Measurements from ENCODE around the gene NUP62.
A peak's percentile ranks its signal among the peaks of the same experiment; 100 is the strongest.

Gene NUP62

DNA sequence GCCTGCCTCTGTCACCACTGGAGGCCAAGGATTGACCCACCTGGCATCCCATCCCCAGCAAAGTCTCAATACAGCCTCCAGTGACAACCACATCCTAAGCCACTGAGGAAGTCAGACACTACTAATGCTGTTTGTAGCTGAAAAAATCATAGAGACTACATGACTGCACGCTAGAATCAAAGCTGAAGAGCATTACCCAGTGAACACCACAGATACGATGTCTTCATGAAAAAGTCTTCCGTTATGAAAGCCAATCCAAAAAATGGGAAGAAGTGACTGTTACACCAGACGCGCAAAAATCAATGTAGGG lies 11.1 kb upstream of the NUP62 start:
- TF ChIP-seq EP300 (IDR thresholded peaks at IDR 0.05; ENCODE audit: borderline replicate concordance), result no peak
- TF ChIP-seq NFIC (IDR thresholded peaks at IDR 0.05), result no peak
- TF ChIP-seq, protein P1, sequence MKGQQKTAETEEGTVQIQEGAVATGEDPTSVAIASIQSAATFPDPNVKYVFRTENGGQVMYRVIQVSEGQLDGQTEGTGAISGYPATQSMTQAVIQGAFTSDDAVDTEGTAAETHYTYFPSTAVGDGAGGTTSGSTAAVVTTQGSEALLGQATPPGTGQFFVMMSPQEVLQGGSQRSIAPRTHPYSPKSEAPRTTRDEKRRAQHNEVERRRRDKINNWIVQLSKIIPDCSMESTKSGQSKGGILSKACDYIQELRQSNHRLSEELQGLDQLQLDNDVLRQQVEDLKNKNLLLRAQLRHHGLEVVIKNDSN (IDR thresholded peaks at IDR 0.05), result no peak
- no peak for TF ChIP-seq TCF12 (IDR thresholded peaks at IDR 0.05; ENCODE audit: low read depth)
- no peak for TF ChIP-seq CEBPB (IDR thresholded peaks at IDR 0.05)
- no peak for TF ChIP-seq MAX (IDR thresholded peaks at IDR 0.05)
- TF ChIP-seq RAD21 (IDR thresholded peaks at IDR 0.05; ENCODE audit: low read depth), result no peak
- TF ChIP-seq TEAD4 (IDR thresholded peaks at IDR 0.05), result no peak
- no peak for TF ChIP-seq EGR1 (IDR thresholded peaks at IDR 0.05)
- TF ChIP-seq FOXM1 (IDR thresholded peaks at IDR 0.05; ENCODE audit: borderline replicate concordance, low read depth), result no peak
- no peak for TF ChIP-seq ZBTB7A (IDR thresholded peaks at IDR 0.05; ENCODE audit: low read depth)

- TF ChIP-seq NFIC (IDR thresholded peaks at IDR 0.05), result no peak
Measured at GRCh38 chr19:49939721-49940481, 10.6 kb upstream of the NUP62 start.

DNA sequence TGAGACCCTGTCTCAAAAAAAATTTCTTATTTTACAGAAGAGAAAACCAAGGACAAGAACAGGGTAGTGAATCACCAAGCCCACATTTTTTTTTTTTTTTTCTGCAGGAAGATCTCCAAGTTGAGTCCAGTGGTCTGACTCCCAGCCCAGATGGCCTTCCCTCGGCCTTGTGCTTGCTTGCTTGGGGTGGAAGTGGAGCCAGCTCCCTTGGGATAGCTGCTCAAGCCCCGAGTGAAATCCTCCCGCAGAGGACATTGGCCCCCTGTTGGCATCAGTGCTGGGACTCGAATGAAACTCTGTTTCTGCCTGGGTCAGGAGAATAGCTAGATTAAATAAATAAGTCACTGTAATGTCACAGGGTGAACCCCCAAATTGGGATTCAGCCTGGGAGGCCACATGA lies 9.4 kb upstream of the NUP62 start:
- TF ChIP-seq YY1 (IDR thresholded peaks at IDR 0.05; ENCODE audit: low read depth), result no peak
- no peak for TF ChIP-seq FOXM1 (IDR thresholded peaks at IDR 0.05; ENCODE audit: borderline replicate concordance, low read depth)
- TF ChIP-seq, protein P2, sequence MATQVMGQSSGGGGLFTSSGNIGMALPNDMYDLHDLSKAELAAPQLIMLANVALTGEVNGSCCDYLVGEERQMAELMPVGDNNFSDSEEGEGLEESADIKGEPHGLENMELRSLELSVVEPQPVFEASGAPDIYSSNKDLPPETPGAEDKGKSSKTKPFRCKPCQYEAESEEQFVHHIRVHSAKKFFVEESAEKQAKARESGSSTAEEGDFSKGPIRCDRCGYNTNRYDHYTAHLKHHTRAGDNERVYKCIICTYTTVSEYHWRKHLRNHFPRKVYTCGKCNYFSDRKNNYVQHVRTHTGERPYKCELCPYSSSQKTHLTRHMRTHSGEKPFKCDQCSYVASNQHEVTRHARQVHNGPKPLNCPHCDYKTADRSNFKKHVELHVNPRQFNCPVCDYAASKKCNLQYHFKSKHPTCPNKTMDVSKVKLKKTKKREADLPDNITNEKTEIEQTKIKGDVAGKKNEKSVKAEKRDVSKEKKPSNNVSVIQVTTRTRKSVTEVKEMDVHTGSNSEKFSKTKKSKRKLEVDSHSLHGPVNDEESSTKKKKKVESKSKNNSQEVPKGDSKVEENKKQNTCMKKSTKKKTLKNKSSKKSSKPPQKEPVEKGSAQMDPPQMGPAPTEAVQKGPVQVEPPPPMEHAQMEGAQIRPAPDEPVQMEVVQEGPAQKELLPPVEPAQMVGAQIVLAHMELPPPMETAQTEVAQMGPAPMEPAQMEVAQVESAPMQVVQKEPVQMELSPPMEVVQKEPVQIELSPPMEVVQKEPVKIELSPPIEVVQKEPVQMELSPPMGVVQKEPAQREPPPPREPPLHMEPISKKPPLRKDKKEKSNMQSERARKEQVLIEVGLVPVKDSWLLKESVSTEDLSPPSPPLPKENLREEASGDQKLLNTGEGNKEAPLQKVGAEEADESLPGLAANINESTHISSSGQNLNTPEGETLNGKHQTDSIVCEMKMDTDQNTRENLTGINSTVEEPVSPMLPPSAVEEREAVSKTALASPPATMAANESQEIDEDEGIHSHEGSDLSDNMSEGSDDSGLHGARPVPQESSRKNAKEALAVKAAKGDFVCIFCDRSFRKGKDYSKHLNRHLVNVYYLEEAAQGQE (IDR thresholded peaks at IDR 0.05; ENCODE audit: low read depth), result no peak
- TF ChIP-seq CREB1 (IDR thresholded peaks at IDR 0.05; ENCODE audit: low read depth), result no peak
- TF ChIP-seq EGR1 (IDR thresholded peaks at IDR 0.05), result no peak

DNA sequence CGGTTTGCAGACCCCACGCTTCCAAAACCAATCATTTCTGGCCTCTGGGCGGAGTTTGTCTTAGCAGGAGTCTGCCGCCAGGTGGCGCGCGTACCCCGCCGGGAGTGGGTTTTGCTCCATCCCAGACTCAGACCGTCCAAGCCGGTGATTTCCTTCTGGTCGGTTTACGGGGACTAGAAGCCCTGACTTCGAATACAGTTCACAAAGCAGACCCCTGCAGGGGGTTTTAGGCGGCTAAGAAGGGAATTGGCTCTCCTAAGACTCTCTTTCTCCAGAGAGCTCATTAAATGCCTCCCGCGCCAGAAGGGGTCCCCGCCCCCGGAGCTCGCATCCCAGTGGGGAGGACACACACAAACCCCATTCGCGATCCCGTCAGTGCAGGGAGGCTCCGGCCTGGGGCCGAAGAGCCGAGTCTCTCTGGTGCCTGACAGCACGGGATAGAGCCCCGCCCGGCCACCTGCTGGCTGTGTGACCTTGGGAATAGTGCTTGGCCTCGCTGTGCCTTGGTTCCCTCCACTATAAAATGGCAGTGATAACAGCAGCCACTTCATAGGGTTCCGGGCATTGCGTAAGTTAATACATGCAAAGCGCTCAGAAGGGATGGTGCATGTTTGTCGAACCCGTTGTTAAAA lies 8.6 kb upstream of the NUP62 start:
- TF ChIP-seq TAF1 (IDR thresholded peaks at IDR 0.05; ENCODE audit: low read depth) (no peak; the same call in 1 of the 2 replicates), MAX (IDR thresholded peaks at IDR 0.05) (no peak), RAD21 (IDR thresholded peaks at IDR 0.05; ENCODE audit: low read depth) (peak; percentile 97), CREB1 (IDR thresholded peaks at IDR 0.05; ENCODE audit: low read depth) (no peak), TCF12 (IDR thresholded peaks at IDR 0.05; ENCODE audit: low read depth) (peak; percentile 28; the same call in 1 of the 2 replicates), CEBPB (IDR thresholded peaks at IDR 0.05) (no peak), NFIC (IDR thresholded peaks at IDR 0.05) (no peak), TEAD4 (IDR thresholded peaks at IDR 0.05) (no peak)
- TF ChIP-seq, protein P2 (IDR thresholded peaks at IDR 0.05; ENCODE audit: low read depth), result no peak

DNA sequence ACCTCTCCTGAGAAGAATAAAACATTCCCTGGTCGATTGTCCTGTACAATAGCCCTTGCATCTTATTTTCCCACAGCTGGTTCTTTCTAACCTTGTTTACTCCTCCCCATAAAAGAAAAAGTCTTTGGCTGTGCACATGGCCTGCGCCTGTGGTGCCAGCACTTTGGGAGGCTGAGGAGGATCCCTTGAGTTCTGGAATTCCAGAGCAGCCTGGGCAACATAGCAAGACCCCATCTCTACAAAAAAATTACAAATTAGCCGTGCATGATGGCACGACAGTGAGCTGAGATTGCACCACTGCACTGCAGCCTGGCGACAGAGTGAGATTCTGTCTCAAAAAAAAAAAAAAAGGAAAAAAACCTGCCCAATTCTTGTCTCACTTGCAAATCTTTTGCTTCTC lies 7.2 kb upstream of the NUP62 start:
- no peak for TF ChIP-seq TAF1 (IDR thresholded peaks at IDR 0.05; ENCODE audit: low read depth)
- no peak for TF ChIP-seq CREB1 (IDR thresholded peaks at IDR 0.05; ENCODE audit: low read depth)
- no peak for TF ChIP-seq RAD21 (IDR thresholded peaks at IDR 0.05; ENCODE audit: low read depth)
- no peak for TF ChIP-seq MAX (IDR thresholded peaks at IDR 0.05)
- no peak for TF ChIP-seq YY1 (IDR thresholded peaks at IDR 0.05; ENCODE audit: low read depth)
- TF ChIP-seq TEAD4 (IDR thresholded peaks at IDR 0.05), result no peak
- no peak for TF ChIP-seq NFIC (IDR thresholded peaks at IDR 0.05)
- no peak for TF ChIP-seq EGR1 (IDR thresholded peaks at IDR 0.05)
- TF ChIP-seq, protein P1 (IDR thresholded peaks at IDR 0.05), result no peak
- no peak for TF ChIP-seq CEBPB (IDR thresholded peaks at IDR 0.05)
- no peak for TF ChIP-seq FOXM1 (IDR thresholded peaks at IDR 0.05; ENCODE audit: borderline replicate concordance, low read depth)
- TF ChIP-seq, protein P2 (IDR thresholded peaks at IDR 0.05; ENCODE audit: low read depth), result no peak
- no peak for TF ChIP-seq TCF12 (IDR thresholded peaks at IDR 0.05; ENCODE audit: low read depth)
- no peak for TF ChIP-seq EP300 (IDR thresholded peaks at IDR 0.05; ENCODE audit: borderline replicate concordance)
- TF ChIP-seq ZBTB7A (IDR thresholded peaks at IDR 0.05; ENCODE audit: low read depth), result no peak

All from Ishikawa (cell line).